IMR-90 (cell line): ENCODE measurements around the gene OCSTAMP.

Experiments
- CEBPB ChIP-seq: IDR thresholded peaks from 2 replicates; pipeline ENCODE4 v1.6.1; 2012; ENCODE audit warnings: low read depth, low read length, improper control_type of control experiment
- CTCF ChIP-seq: conservative IDR thresholded peaks from 2 replicates; pipeline ENCODE4 v1.5.1; 2012; ENCODE audit warnings: mild to moderate bottlenecking, low read depth, low read length, improper control_type of control experiment
- MAZ ChIP-seq: IDR thresholded peaks from 2 replicates; pipeline ENCODE4 v1.6.1; 2012; ENCODE audit warnings: low read depth, mild to moderate bottlenecking, low read length, improper control_type of control experiment, moderate library complexity, borderline replicate concordance
- POLR2A ChIP-seq: IDR thresholded peaks from 2 replicates; pipeline ENCODE4 v1.6.1; 2012; ENCODE audit warnings: mild to moderate bottlenecking, low read depth, low read length
- RAD21 ChIP-seq: IDR thresholded peaks from 2 replicates; pipeline ENCODE4 v1.6.1; 2012; ENCODE audit warnings: low read length, improper control_type of control experiment
- RCOR1 ChIP-seq: IDR thresholded peaks from 2 replicates; pipeline ENCODE4 v1.6.1; 2012; ENCODE audit warnings: mild to moderate bottlenecking, low read length, improper control_type of control experiment; ENCODE audit not compliant: insufficient replicate concordance
- USF2 ChIP-seq: fragments of 150-350 bp; IDR thresholded peaks from 2 replicates; pipeline ENCODE4 v1.6.1; 2017; ENCODE audit warnings: mild to moderate bottlenecking, antibody characterized with exemption, low read length, low read depth

- no peak for TF ChIP-seq POLR2A
- TF ChIP-seq CTCF: no peak
- TF ChIP-seq MAZ: no peak
- TF ChIP-seq RAD21: no peak
- TF ChIP-seq CEBPB: no peak
- no peak for TF ChIP-seq RCOR1
- no peak for TF ChIP-seq USF2
Measured at GRCh38 chr20:46586724-46587123, 36.3 kb upstream of the OCSTAMP start.
